PC-9 (cell line): Measurements from ENCODE around the gene NPY4R2.
"Not testable (repeated sequence)": the region's sequence is repeated elsewhere in the genome, so short reads cannot be mapped to it uniquely, and the experiment has no call there.

ENCODE experiments used
- EZH2 ChIP-seq: fragments of 200-600 bp; sonication (generic); IDR thresholded peaks from 2 replicates; pipeline ENCODE4 v1.8.0; 2017; ENCODE audit warnings: antibody characterized with exemption, low read depth
- TF ChIP-seq, protein P1 (sequence below): fragments of 200-600 bp; sonication (generic); conservative IDR thresholded peaks from 2 replicates; pipeline ENCODE4 v1.6.1; 2017; ENCODE audit warnings: mixed run types, antibody characterized with exemption, mild to moderate bottlenecking, moderate library complexity

DNA sequence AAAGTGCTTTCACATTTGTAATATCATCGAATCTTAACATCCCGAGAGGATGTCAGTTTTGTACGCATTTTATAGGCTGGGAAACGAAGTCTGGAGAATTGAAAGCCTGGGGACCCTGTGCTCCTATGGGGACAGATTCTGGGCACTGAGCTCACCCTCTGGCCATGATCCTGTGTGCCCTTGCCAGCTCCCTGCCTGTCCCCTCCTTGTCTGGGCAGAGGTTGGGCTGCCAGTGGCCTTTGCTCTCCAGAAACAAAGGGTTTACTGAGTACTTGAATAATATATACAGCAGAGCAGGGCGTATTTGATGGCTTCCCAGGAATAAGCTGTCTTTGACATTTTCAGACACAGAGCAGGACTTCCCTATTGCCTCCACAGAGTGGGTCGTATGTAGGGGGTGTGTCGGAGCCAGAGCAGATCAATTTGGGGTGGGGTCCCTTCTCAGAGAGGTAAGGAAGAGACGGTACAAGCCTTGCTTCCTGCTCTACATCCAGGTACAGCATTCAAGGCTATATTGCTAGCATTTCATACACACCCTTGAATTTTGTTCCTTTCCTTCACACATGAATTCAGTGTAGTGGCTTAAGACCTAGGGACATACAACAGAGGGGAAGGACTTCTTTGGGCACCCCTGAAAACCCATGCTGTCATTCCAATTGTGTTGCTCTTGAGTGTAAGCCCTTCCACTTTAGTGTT is 46.8 kb upstream of the NPY4R2 start:
- TF ChIP-seq, protein P1, sequence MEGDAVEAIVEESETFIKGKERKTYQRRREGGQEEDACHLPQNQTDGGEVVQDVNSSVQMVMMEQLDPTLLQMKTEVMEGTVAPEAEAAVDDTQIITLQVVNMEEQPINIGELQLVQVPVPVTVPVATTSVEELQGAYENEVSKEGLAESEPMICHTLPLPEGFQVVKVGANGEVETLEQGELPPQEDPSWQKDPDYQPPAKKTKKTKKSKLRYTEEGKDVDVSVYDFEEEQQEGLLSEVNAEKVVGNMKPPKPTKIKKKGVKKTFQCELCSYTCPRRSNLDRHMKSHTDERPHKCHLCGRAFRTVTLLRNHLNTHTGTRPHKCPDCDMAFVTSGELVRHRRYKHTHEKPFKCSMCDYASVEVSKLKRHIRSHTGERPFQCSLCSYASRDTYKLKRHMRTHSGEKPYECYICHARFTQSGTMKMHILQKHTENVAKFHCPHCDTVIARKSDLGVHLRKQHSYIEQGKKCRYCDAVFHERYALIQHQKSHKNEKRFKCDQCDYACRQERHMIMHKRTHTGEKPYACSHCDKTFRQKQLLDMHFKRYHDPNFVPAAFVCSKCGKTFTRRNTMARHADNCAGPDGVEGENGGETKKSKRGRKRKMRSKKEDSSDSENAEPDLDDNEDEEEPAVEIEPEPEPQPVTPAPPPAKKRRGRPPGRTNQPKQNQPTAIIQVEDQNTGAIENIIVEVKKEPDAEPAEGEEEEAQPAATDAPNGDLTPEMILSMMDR: not testable (repeated sequence)
- TF ChIP-seq EZH2: not testable (repeated sequence)
